ENCODE results near the gene TMEM170B. TPM values are rescaled to one million over a fixed set of nuclear protein-coding genes. Genes with fewer than 3 reads are reported as not detected.

Gene TMEM170B
- polyA plus RNA-seq, 1 donor (not counting 4 experiments of a cell fraction or from before 2014, with no cell fraction given): 0.08 TPM

DNA sequence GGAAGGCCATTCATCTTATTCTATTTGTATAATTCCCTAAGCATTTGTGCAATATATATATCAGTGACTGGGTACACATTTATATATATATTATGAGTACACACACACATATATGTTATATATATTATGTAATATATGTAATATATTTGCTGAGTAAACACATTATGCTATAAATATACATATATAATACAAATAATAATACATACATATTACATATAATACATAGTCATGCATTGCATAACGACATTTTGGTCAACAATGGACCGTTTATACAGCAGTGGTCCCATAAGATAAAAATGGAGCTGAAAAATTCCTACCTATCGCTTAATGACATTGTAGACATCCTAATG is 11.4 kb upstream of the TMEM170B start:
- Histone ChIP-seq H3K9me3 (ENCODE audit: control insufficient read depth, low read depth, low read length) (no peaks in the 10 kb centered on the region), H3K36me3 (ENCODE audit: control insufficient read depth in 2 of 2, extremely low read depth in 1 of 2, insufficient read depth in 2 of 2, low read length in 2 of 2) (no peaks in the 10 kb centered on the region), H3K4me2 (ENCODE audit: control insufficient read depth, extremely low read depth, insufficient read depth, low read depth, low read length) (no peak overlapping the region), H3K27ac (ENCODE audit: control insufficient read depth, insufficient read depth, low read length) (no peak overlapping the region), H3K9ac (ENCODE audit: control insufficient read depth, extremely low read depth, insufficient read depth, low read length) (no peak overlapping the region), H2AFZ (ENCODE audit: control insufficient read depth, low read length) (no peak overlapping the region), H4K20me1 (ENCODE audit: control insufficient read depth, extremely low read depth, insufficient read depth, low read length) (no peaks in the 10 kb centered on the region), H3K27me3 (ENCODE audit: control insufficient read depth, extremely low read depth, insufficient read depth, low read length) (no peaks in the 10 kb centered on the region), H3K4me3 (ENCODE audit: control insufficient read depth in 2 of 3, extremely low read depth in 1 of 3, insufficient read depth in 2 of 3, low read depth in 1 of 3, low read length in 3 of 3) (no peak overlapping the region), H3K9me1 (ENCODE audit: control insufficient read depth, extremely low read depth, insufficient read depth, low read length) (no peaks in the 10 kb centered on the region), H3K4me1 (ENCODE audit: control insufficient read depth, extremely low read depth, insufficient read depth, low read length) (no peaks in the 10 kb centered on the region), H3K79me2 (ENCODE audit: control insufficient read depth, insufficient read depth, low read length) (no peaks in the 10 kb centered on the region)
- DNase-seq (ENCODE audit: low read depth, low spot score) (no peak), FAIRE-seq (no peak)
- TF ChIP-seq EZH2 (IDR thresholded peaks at IDR 0.05; ENCODE audit: low read length): no peak
- TF ChIP-seq, protein P1, sequence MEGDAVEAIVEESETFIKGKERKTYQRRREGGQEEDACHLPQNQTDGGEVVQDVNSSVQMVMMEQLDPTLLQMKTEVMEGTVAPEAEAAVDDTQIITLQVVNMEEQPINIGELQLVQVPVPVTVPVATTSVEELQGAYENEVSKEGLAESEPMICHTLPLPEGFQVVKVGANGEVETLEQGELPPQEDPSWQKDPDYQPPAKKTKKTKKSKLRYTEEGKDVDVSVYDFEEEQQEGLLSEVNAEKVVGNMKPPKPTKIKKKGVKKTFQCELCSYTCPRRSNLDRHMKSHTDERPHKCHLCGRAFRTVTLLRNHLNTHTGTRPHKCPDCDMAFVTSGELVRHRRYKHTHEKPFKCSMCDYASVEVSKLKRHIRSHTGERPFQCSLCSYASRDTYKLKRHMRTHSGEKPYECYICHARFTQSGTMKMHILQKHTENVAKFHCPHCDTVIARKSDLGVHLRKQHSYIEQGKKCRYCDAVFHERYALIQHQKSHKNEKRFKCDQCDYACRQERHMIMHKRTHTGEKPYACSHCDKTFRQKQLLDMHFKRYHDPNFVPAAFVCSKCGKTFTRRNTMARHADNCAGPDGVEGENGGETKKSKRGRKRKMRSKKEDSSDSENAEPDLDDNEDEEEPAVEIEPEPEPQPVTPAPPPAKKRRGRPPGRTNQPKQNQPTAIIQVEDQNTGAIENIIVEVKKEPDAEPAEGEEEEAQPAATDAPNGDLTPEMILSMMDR (optimal IDR thresholded peaks at IDR 0.05 in 1 of 3, IDR thresholded peaks at IDR 0.05 in 1 of 3, conservative IDR thresholded peaks at IDR 0.05 in 1 of 3; ENCODE audit: extremely low read depth in 1 of 3, insufficient read depth in 2 of 3, low read length in 3 of 3): no peak
- dilution Hi-C loops (cut with MboI; ENCODE audit: extremely low pct_ligation_motif_present, low sequenced_read_pairs): no loop called here

DNA sequence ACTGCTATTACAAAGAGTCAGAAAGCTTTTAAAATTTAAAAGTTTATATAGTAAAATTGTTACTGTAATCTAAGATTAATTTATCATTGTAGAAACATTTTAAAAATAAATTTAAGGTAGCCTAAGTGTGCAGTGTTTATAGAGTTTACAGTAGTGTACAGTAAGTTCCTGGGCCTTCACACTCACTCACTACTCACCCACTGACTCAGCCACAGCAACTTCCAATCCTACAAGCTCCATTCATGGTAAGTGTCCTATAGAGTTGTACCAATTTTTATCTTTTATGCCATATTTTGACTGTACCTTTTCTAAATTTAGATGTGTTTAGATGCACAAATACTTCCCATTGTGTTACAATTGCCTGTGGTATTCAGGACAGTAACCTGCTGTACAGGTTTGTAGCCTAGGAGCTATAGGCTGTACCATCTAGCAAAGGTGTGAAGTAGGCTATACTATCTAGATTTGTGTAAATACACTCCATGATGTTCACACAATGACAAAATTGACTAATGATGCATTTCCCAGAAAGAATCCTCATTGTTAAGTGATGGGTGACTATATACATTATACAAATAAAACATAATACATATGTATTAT is 10.2 kb upstream of the TMEM170B start:
- FAIRE-seq: no peak
- H3K9ac ChIP-seq (ENCODE audit: control insufficient read depth, extremely low read depth, insufficient read depth, low read length): no peak overlapping the region
- no peaks in the 10 kb centered on the region for H3K79me2 ChIP-seq (ENCODE audit: control insufficient read depth, insufficient read depth, low read length)
- H3K27me3 ChIP-seq (ENCODE audit: control insufficient read depth, extremely low read depth, insufficient read depth, low read length): no peaks in the 10 kb centered on the region
- no peak overlapping the region for H3K4me3 ChIP-seq (ENCODE audit: control insufficient read depth in 2 of 3, extremely low read depth in 1 of 3, insufficient read depth in 2 of 3, low read depth in 1 of 3, low read length in 3 of 3)
- no peaks in the 10 kb centered on the region for H3K36me3 ChIP-seq (ENCODE audit: control insufficient read depth in 2 of 2, extremely low read depth in 1 of 2, insufficient read depth in 2 of 2, low read length in 2 of 2)
- no peak overlapping the region for H3K27ac ChIP-seq (ENCODE audit: control insufficient read depth, insufficient read depth, low read length)
- H3K4me2 ChIP-seq (ENCODE audit: control insufficient read depth, extremely low read depth, insufficient read depth, low read depth, low read length): no peak overlapping the region
- dilution Hi-C loops (cut with MboI; ENCODE audit: extremely low pct_ligation_motif_present, low sequenced_read_pairs): no loop called here
- no peak for DNase-seq (ENCODE audit: low read depth, low spot score)
- no peaks in the 10 kb centered on the region for H3K9me3 ChIP-seq (ENCODE audit: control insufficient read depth, low read depth, low read length)
- TF ChIP-seq, protein P1 (optimal IDR thresholded peaks at IDR 0.05 in 1 of 3, IDR thresholded peaks at IDR 0.05 in 1 of 3, conservative IDR thresholded peaks at IDR 0.05 in 1 of 3; ENCODE audit: extremely low read depth in 1 of 3, insufficient read depth in 2 of 3, low read length in 3 of 3): no peak
- no peak for TF ChIP-seq EZH2 (IDR thresholded peaks at IDR 0.05; ENCODE audit: low read length)
- H3K4me1 ChIP-seq (ENCODE audit: control insufficient read depth, extremely low read depth, insufficient read depth, low read length): no peaks in the 10 kb centered on the region
- no peaks in the 10 kb centered on the region for H4K20me1 ChIP-seq (ENCODE audit: control insufficient read depth, extremely low read depth, insufficient read depth, low read length)
- H3K9me1 ChIP-seq (ENCODE audit: control insufficient read depth, extremely low read depth, insufficient read depth, low read length): no peaks in the 10 kb centered on the region
- H2AFZ ChIP-seq (ENCODE audit: control insufficient read depth, low read length): no peak overlapping the region
